ENCODE measurements around the gene GGCX. TPM values are rescaled to one million over a fixed set of nuclear protein-coding genes. Genes with fewer than 3 reads are reported as not detected.
A peak's percentile ranks its signal among the peaks of the same experiment; 100 is the strongest.

GGCX gene
- total and polyA plus RNA-seq, 2 of the 13 experiments (the other 11 are each of a cell fraction or from before 2014, with no cell fraction given): 72.5 to 103 TPM

DNA sequence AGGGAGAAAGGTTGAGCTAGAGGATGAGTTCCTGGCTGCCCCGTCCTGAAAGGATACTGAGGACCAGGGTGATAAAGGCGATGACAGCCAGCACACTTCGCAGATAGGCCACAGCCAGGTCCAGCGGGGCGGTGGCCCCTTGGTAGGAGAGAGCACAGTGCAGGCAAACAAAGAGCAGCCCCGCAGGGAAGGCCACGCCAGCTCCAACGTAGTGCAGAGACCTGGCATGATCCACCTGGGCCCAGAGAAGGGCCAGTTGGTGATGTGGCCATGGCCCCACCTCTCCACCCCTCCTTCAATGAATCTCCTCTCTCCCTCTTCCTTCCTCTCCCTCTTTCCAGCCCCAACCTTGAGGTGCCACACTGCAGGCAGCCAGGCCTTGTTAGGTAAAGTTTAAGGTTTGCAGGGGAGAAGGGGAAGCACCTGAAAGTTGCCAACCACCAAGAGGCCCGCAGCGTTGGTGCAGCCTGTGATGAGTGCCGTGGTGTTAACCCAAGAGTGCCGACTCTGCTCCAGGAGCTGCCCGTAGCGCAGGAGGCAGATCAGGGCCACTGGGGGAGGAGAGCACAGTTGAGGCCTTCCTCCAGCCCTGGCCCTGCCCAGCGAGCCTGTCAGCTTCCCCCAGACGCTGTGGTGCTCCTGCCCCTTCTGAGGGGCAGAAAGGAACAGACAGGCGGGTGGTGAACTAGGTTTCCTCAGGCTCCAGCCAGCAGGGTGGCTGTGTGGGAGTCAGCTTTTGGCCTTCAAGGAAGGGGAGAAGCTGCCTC is 38.4 kb upstream of the GGCX start:
- DNase-seq (ENCODE audit: low spot score) (no peak), FAIRE-seq (no peak), ATAC-seq (no peak)
- no peak overlapping the region for H3K9ac ChIP-seq (ENCODE audit: insufficient read depth, low read depth, low read length)
- peak overlapping the region; percentile 16; the same call in 1 of the 2 replicates for H3K4me2 ChIP-seq (ENCODE audit: low read depth, low read length)
- no TSS peak for BruUV-seq (replicated peaks)
- intact Hi-C loops (cut with micrococcal nuclease; ENCODE audit: unreplicated experiment): loop anchor here (5.0 kb wide), 1 partner anchor 177 kb away; no protein-coding TSS in a partner anchor
- 55% methylated on average over 12 of the region's 17 CpGs for WGBS (ENCODE audit: low lambda C conversion rate)
- CTCF ChIA-PET (ENCODE audit: low intra/inter-chr PET ratio, low total read pairs): no interaction called here
- H2AFZ ChIP-seq (ENCODE audit: low read length): no peak overlapping the region
- H3K36me3 ChIP-seq (replicated peaks in 1 of 2; ENCODE audit: control insufficient read depth in 1 of 2, insufficient read depth in 2 of 2, low read length in 2 of 2): peaks cover 7 to 38% of the 10 kb centered on the region in 2 experiments
- in situ Hi-C loops (cut with HindIII; ENCODE audit: extremely low pct_ligation_motif_present, low pct_unique_long_range_greater_than_20kb): no loop called here
- no peaks in the 10 kb centered on the region; a peak in 1 of 5 replicates for H3K27me3 ChIP-seq (ENCODE audit: control insufficient read depth in 1 of 2, insufficient read depth in 2 of 2, low read length in 2 of 2)
- H3K27ac ChIP-seq (ENCODE audit: extremely low read length, insufficient read depth, low read length): peak overlapping the region; percentile 80
- no peak overlapping the region for H3K4me3 ChIP-seq (replicated peaks in 1 of 3; ENCODE audit: insufficient read depth in 1 of 3, low read depth in 2 of 3, low read length in 3 of 3)
- H3K79me2 ChIP-seq (ENCODE audit: insufficient read depth, low read length): peaks cover 53% of the 10 kb centered on the region
- 0 out of 2 replicates have a peak, but pooled peaks cover 3% of the 10 kb centered on the region for H4K20me1 ChIP-seq (ENCODE audit: insufficient read depth, low read length)
- POLR2A ChIA-PET: interaction anchor here (1.4 to 25.9 kb wide), 8 partner anchors 6 to 180 kb away, joined by 4 to 795 read pairs (median 94); partner anchors contain the start of genes C2orf68, GGCX, MAT2A and RNF181
- H3K4me1 ChIP-seq (ENCODE audit: insufficient read depth, low read length): peaks cover 71% of the 10 kb centered on the region
- no peaks in the 10 kb centered on the region for H3K9me3 ChIP-seq (ENCODE audit: low read length)
- no peak for TF ChIP-seq HES4 (CRISPR knock-in tag; IDR thresholded peaks at IDR 0.05; ENCODE audit: borderline replicate concordance)
- 0 out of 2 replicates have a peak, but pooled peaks have one; percentile 29 for TF ChIP-seq ZFP91 (CRISPR knock-in tag; IDR thresholded peaks at IDR 0.05; ENCODE audit: borderline replicate concordance)
- TF ChIP-seq ZNF282 (IDR thresholded peaks at IDR 0.05; ENCODE audit: partially characterized antibody): no peak
- no peak for TF ChIP-seq GABPA (IDR thresholded peaks at IDR 0.05; ENCODE audit: low read depth, low read length)
- no peak for TF ChIP-seq GABPA (CRISPR knock-in tag; IDR thresholded peaks at IDR 0.05; ENCODE audit: low read depth)
- TF ChIP-seq ZSCAN12 (CRISPR knock-in tag; IDR thresholded peaks at IDR 0.05): no peak
- no peak for TF ChIP-seq FOXJ3 (CRISPR knock-in tag; IDR thresholded peaks at IDR 0.05; ENCODE audit: borderline replicate concordance)
- TF ChIP-seq ZFP62 (CRISPR knock-in tag; IDR thresholded peaks at IDR 0.05): no peak
- no peak for TF ChIP-seq REST (IDR thresholded peaks at IDR 0.05; ENCODE audit: borderline replicate concordance in 1 of 2, low read depth in 1 of 2, low read length in 2 of 2)
- TF ChIP-seq FIP1L1 (IDR thresholded peaks at IDR 0.05; ENCODE audit: borderline replicate concordance, insufficient read depth, low read depth, low read length): no peak
- no peak for TF ChIP-seq ZNF12 (CRISPR knock-in tag; IDR thresholded peaks at IDR 0.05)
- no peak for TF ChIP-seq ZNF264 (CRISPR knock-in tag; IDR thresholded peaks at IDR 0.05)
- TF ChIP-seq, protein P1, sequence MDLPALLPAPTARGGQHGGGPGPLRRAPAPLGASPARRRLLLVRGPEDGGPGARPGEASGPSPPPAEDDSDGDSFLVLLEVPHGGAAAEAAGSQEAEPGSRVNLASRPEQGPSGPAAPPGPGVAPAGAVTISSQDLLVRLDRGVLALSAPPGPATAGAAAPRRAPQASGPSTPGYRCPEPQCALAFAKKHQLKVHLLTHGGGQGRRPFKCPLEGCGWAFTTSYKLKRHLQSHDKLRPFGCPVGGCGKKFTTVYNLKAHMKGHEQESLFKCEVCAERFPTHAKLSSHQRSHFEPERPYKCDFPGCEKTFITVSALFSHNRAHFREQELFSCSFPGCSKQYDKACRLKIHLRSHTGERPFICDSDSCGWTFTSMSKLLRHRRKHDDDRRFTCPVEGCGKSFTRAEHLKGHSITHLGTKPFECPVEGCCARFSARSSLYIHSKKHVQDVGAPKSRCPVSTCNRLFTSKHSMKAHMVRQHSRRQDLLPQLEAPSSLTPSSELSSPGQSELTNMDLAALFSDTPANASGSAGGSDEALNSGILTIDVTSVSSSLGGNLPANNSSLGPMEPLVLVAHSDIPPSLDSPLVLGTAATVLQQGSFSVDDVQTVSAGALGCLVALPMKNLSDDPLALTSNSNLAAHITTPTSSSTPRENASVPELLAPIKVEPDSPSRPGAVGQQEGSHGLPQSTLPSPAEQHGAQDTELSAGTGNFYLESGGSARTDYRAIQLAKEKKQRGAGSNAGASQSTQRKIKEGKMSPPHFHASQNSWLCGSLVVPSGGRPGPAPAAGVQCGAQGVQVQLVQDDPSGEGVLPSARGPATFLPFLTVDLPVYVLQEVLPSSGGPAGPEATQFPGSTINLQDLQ (CRISPR knock-in tag; IDR thresholded peaks at IDR 0.05): 0 out of 2 replicates have a peak, but pooled peaks have one; percentile 31
- no peak for TF ChIP-seq PREB (CRISPR knock-in tag; IDR thresholded peaks at IDR 0.05)

All from HepG2 (cell line).